Measurements from ENCODE around the gene DPP7. TPM values are rescaled to one million over a fixed set of nuclear protein-coding genes. Genes with fewer than 3 reads are reported as not detected.
A peak's percentile ranks its signal among the peaks of the same experiment; 100 is the strongest.
"Not testable (repeated sequence)": the region's sequence is repeated elsewhere in the genome, so short reads cannot be mapped to it uniquely, and the experiment has no call there.

Gene DPP7
- total RNA-seq, 1 experiment from 2014 or later: 13.4 TPM

- DNase-seq: no peak
- Histone ChIP-seq H3K9me3 (replicated peaks) (no peaks in the 10 kb centered on the region), H3K27me3 (peaks cover 6% of the 10 kb centered on the region), H3K4me1 (peaks cover 22% of the 10 kb centered on the region), H3K27ac (no peak overlapping the region), H3K4me3 (no peak overlapping the region), H3K36me3 (no peaks in the 10 kb centered on the region)
These were observed 25.8 kb upstream of the DPP7 start for GRCh38 chr9:137140151-137141012.

- H3K4me3 ChIP-seq: no peak overlapping the region
- H3K36me3 ChIP-seq: no peaks in the 10 kb centered on the region
- peaks cover 6% of the 10 kb centered on the region for H3K27me3 ChIP-seq
- H3K27ac ChIP-seq: no peak overlapping the region
- DNase-seq: no peak
- no peaks in the 10 kb centered on the region for H3K9me3 ChIP-seq (replicated peaks)
- peaks cover 26% of the 10 kb centered on the region for H3K4me1 ChIP-seq
These were observed 25.1 kb upstream of the DPP7 start for GRCh38 chr9:137139468-137140150.

GRCh38 chr9:137138722-137139467, 24.4 kb upstream of the DPP7 start, which contains the start of gene GRIN1:
Gene GRIN1 (plus strand): TSS chr9:137139154. CDS start chr9:137139487, 333 bp downstream.
- Histone ChIP-seq H3K9me3 (replicated peaks) (no peaks in the 10 kb centered on the region), H3K27ac (no peak within 1 kb of the TSS; the same call in 1 of the 2 replicates), H3K4me1 (peaks cover 26% of the 10 kb centered on the region), H3K36me3 (no peaks in the 10 kb centered on the region), H3K27me3 (peaks cover 6% of the 10 kb centered on the region), H3K4me3 (no peak within 1 kb of the TSS)
- DNase-seq: no peak

- peaks cover 6% of the 10 kb centered on the region for H3K27me3 ChIP-seq
- peak; percentile 75 to 85 for DNase-seq
- H3K27ac ChIP-seq: peak overlapping the region; percentile 100; the same call in 1 of the 2 replicates
These were observed 23.7 kb upstream of the DPP7 start for GRCh38 chr9:137138058-137138721.

GRCh38 chr9:137136881-137137607, 22.5 kb upstream of the DPP7 start:
- peaks cover 26% of the 10 kb centered on the region for H3K4me1 ChIP-seq
- peak overlapping the region; percentile 100 for H3K27ac ChIP-seq
- no peaks in the 10 kb centered on the region for H3K36me3 ChIP-seq
- no peaks in the 10 kb centered on the region for H3K9me3 ChIP-seq (replicated peaks)
- H3K27me3 ChIP-seq: no peaks in the 10 kb centered on the region; the same call in 1 of the 2 replicates
- peak overlapping the region; percentile 44 for H3K4me3 ChIP-seq
- DNase-seq: peak; percentile 99

More at GRCh38 chr9:137138058-137138721, 23.7 kb upstream of the DPP7 start:
- Histone ChIP-seq H3K4me3 (no peak overlapping the region), H3K36me3 (no peaks in the 10 kb centered on the region), H3K4me1 (peaks cover 26% of the 10 kb centered on the region), H3K9me3 (replicated peaks) (no peaks in the 10 kb centered on the region)

- DNase-seq: peak; percentile 88 to 90
- peak overlapping the region; percentile 100 for H3K27ac ChIP-seq
- H3K27me3 ChIP-seq: no peaks in the 10 kb centered on the region
- peaks cover 26% of the 10 kb centered on the region for H3K4me1 ChIP-seq
- H3K36me3 ChIP-seq: no peaks in the 10 kb centered on the region
- no peaks in the 10 kb centered on the region for H3K9me3 ChIP-seq (replicated peaks)
- peak overlapping the region; percentile 44 for H3K4me3 ChIP-seq
These were observed 21.8 kb upstream of the DPP7 start for GRCh38 chr9:137136261-137136880.

- not testable (repeated sequence) for H3K9me3 ChIP-seq (replicated peaks); DNase-seq; H3K27me3 ChIP-seq; H3K36me3 ChIP-seq; H3K4me3 ChIP-seq; H3K27ac ChIP-seq
- peaks cover 26% of the 10 kb centered on the region for H3K4me1 ChIP-seq
These were observed 20.6 kb upstream of the DPP7 start for GRCh38 chr9:137135154-137135553.

GRCh38 chr9:137134191-137134590, 19.7 kb upstream of the DPP7 start:
- no peaks in the 10 kb centered on the region for H3K9me3 ChIP-seq (replicated peaks)
- H3K27ac ChIP-seq: no peak overlapping the region
- peaks cover 26% of the 10 kb centered on the region for H3K4me1 ChIP-seq
- no peaks in the 10 kb centered on the region for H3K36me3 ChIP-seq
- no peak overlapping the region for H3K4me3 ChIP-seq
- no peak for DNase-seq
- no peaks in the 10 kb centered on the region for H3K27me3 ChIP-seq

GRCh38 chr9:137130176-137130755, 15.7 kb upstream of the DPP7 start:
- Histone ChIP-seq H3K9me3 (replicated peaks) (no peaks in the 10 kb centered on the region), H3K36me3 (no peaks in the 10 kb centered on the region), H3K4me1 (peaks cover 9% of the 10 kb centered on the region; the same call in 1 of the 2 replicates), H3K27ac (peak overlapping the region; percentile 42; the same call in 1 of the 2 replicates), H3K27me3 (no peaks in the 10 kb centered on the region), H3K4me3 (peak overlapping the region; percentile 68)
- peak; percentile 43 to 48 for DNase-seq

- DNase-seq: peak; percentile 91 to 94
- no peaks in the 10 kb centered on the region for H3K36me3 ChIP-seq
- H3K4me1 ChIP-seq: peaks cover 5% of the 10 kb centered on the region; the same call in 1 of the 2 replicates
- no peaks in the 10 kb centered on the region for H3K27me3 ChIP-seq
- no peaks in the 10 kb centered on the region for H3K9me3 ChIP-seq (replicated peaks)
- H3K4me3 ChIP-seq: peak overlapping the region; percentile 68
- peak overlapping the region; percentile 42 for H3K27ac ChIP-seq
These were observed 15.1 kb upstream of the DPP7 start for GRCh38 chr9:137129456-137130175.

GRCh38 chr9:137128862-137129455, 14.4 kb upstream of the DPP7 start:
- DNase-seq: peak; percentile 28 to 47
- Histone ChIP-seq H3K27ac (peak overlapping the region; percentile 42), H3K4me1 (peaks cover 5% of the 10 kb centered on the region; the same call in 1 of the 2 replicates), H3K36me3 (no peaks in the 10 kb centered on the region), H3K4me3 (peak overlapping the region; percentile 68), H3K9me3 (replicated peaks) (no peaks in the 10 kb centered on the region), H3K27me3 (no peaks in the 10 kb centered on the region)
